HG03521 (cell line): ENCODE measurements around the gene TSPAN3.

Source experiments
- ATAC-seq: cut with Tn5 transposase; IDR thresholded peaks from one replicate; pipeline ENCODE4 v1.9.1; 2021; ENCODE audit warnings: mild to moderate bottlenecking, moderate library complexity; ENCODE audit not compliant: unreplicated experiment

Gene TSPAN3

GRCh38 chr15:76991741-76992645 is 78.9 kb downstream of the TSPAN3 start:
- ATAC-seq, result no peak
